OCI-LY3 (cell line): ENCODE measurements around the gene CENPT.

ENCODE experiments used
- EZH2phosphoT487 ChIP-seq: fragments of 200-600 bp; shearing (Covaris generic); IDR thresholded peaks from 2 replicates; pipeline ENCODE4 v1.6.1; 2018; ENCODE audit warnings: antibody characterized with exemption, mixed run types, low read depth
- TF ChIP-seq, protein P1 (sequence below): fragments of 200-600, 300-600 bp; sonication (generic); IDR thresholded peaks from 2 replicates; pipeline ENCODE4 v1.5.1; 2014; ENCODE audit warnings: antibody characterized with exemption, low read length, low read depth

DNA sequence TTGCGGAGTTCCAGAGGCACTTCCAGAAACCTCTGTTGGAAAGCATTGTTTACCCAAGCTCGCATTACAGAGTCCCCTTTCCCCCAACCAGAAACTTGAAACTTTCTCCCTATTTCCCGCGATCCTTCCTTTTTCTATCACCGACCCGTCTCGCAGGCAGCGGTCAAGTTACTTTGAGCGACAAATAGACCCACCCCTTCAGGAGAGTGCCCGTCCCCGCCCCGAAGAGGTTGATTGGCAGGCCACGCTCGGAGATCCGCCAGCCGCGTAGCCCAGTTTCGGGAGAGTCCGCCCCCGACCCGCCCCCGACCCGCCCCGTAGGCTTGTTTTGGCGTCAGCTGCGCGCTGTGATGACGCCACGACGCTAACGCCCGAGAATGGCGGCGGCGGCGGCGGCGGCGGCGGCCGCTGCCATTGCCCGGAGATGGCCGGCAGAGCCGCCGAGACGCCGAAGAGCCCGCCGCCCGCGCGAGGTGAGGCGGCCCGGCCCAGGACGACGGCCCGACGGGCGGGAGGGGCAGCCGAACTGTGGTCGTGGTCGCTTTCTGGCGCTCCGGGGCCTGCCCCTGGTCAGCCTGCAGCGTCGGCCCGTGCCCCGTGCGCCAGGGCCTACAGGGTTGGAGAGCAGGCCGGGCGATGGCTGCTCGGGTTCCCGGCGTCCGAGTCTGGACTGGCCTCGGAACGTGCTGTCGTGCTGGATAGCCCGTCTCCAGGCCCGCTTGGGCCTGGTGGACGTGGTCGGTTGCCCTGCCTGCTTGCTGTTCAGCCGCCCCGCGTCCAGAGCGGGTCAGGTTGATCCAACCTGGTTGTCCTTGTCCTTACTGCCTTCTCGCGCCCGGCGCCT lies 45.6 kb upstream of the CENPT start, which contains the start of gene PSKH1:
- TF ChIP-seq, protein P1, sequence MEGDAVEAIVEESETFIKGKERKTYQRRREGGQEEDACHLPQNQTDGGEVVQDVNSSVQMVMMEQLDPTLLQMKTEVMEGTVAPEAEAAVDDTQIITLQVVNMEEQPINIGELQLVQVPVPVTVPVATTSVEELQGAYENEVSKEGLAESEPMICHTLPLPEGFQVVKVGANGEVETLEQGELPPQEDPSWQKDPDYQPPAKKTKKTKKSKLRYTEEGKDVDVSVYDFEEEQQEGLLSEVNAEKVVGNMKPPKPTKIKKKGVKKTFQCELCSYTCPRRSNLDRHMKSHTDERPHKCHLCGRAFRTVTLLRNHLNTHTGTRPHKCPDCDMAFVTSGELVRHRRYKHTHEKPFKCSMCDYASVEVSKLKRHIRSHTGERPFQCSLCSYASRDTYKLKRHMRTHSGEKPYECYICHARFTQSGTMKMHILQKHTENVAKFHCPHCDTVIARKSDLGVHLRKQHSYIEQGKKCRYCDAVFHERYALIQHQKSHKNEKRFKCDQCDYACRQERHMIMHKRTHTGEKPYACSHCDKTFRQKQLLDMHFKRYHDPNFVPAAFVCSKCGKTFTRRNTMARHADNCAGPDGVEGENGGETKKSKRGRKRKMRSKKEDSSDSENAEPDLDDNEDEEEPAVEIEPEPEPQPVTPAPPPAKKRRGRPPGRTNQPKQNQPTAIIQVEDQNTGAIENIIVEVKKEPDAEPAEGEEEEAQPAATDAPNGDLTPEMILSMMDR = no peak
- TF ChIP-seq EZH2phosphoT487 = no peak
